ENCODE data around the gene PRG3.

The PRG3 gene

DNA sequence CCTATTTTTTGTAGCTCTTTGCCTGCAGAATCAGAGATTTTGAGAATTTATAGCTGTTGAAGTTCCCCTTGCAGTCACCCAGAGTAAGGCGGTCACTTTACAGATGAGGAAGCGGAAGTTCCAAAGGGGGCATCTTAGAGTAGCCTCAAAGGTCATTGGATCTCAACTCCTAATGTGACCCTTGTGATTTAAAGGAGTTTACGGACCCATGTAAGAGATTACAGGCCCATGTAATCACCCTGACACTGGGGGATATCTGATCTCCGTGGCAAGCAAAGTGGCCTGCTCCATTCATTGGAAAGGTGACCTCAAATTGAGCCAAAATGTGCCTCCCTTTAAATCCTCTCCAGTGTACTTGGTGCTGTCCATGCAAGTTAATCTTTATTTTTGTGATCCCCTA lies 27.1 kb downstream of the PRG3 start:
- Histone ChIP-seq H4K20me1 (ENCODE audit: low read depth, low read length) (no peaks in the 10 kb centered on the region), H3K36me3 (ENCODE audit: low read length) (no peaks in the 10 kb centered on the region), H3F3A (ENCODE audit: insufficient read depth) (no peaks in the 10 kb centered on the region), H3K27ac (ENCODE audit: low read depth, low read length) (no peak overlapping the region), H3K9me3 (ENCODE audit: insufficient read depth, low read length) (no peaks in the 10 kb centered on the region; the same call in 1 of the 2 replicates), H3K4me3 (ENCODE audit: insufficient read depth, low read length, poor library complexity, severe bottlenecking) (no peak overlapping the region), H3K27me3 (ENCODE audit: low read length) (no peaks in the 10 kb centered on the region), H2AFZ (ENCODE audit: low read depth, low read length, severe bottlenecking) (no peak overlapping the region), H3K4me2 (ENCODE audit: low read depth, low read length, poor library complexity, severe bottlenecking) (no peak overlapping the region), H3K9me2 (replicated peaks; ENCODE audit: insufficient read depth, low read length) (no peaks in the 10 kb centered on the region), H3K9ac (ENCODE audit: low read length) (no peak overlapping the region), H3K79me2 (ENCODE audit: insufficient read depth, low read length) (no peaks in the 10 kb centered on the region)
- TF ChIP-seq, protein P1, sequence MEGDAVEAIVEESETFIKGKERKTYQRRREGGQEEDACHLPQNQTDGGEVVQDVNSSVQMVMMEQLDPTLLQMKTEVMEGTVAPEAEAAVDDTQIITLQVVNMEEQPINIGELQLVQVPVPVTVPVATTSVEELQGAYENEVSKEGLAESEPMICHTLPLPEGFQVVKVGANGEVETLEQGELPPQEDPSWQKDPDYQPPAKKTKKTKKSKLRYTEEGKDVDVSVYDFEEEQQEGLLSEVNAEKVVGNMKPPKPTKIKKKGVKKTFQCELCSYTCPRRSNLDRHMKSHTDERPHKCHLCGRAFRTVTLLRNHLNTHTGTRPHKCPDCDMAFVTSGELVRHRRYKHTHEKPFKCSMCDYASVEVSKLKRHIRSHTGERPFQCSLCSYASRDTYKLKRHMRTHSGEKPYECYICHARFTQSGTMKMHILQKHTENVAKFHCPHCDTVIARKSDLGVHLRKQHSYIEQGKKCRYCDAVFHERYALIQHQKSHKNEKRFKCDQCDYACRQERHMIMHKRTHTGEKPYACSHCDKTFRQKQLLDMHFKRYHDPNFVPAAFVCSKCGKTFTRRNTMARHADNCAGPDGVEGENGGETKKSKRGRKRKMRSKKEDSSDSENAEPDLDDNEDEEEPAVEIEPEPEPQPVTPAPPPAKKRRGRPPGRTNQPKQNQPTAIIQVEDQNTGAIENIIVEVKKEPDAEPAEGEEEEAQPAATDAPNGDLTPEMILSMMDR (IDR thresholded peaks at IDR 0.05; ENCODE audit: insufficient read depth, low read length, poor library complexity, severe bottlenecking), result no peak
- no peak for TF ChIP-seq EZH2phosphoT487 (conservative IDR thresholded peaks at IDR 0.05; ENCODE audit: low read length)

DNA sequence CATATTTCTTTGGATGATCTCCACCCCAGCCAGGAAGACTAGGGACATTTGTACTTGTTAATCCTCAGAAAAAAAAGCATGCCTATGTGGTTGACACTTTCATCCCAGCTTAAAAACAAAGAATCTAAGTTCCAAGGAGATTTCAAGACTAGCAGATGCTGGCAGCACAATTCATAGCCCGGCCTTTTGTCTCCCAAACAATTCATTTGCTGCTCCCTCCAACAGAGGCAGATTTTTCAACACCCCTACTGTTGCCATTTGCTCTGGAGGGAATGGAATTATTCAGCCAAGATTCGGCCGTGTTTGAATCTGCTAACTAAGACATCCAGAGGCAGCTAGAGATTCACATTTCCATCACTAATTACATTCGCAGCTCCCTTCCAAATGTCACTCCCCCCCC lies 27.5 kb downstream of the PRG3 start:
- Histone ChIP-seq H3K9ac (ENCODE audit: low read length) (no peak overlapping the region), H3K79me2 (ENCODE audit: insufficient read depth, low read length) (no peaks in the 10 kb centered on the region), H3K4me2 (ENCODE audit: low read depth, low read length, poor library complexity, severe bottlenecking) (no peak overlapping the region), H3K9me2 (replicated peaks; ENCODE audit: insufficient read depth, low read length) (no peaks in the 10 kb centered on the region), H3K27ac (ENCODE audit: low read depth, low read length) (no peak overlapping the region), H3K27me3 (ENCODE audit: low read length) (no peaks in the 10 kb centered on the region), H3K4me3 (ENCODE audit: insufficient read depth, low read length, poor library complexity, severe bottlenecking) (no peak overlapping the region), H3K9me3 (ENCODE audit: insufficient read depth, low read length) (no peaks in the 10 kb centered on the region; the same call in 1 of the 2 replicates), H4K20me1 (ENCODE audit: low read depth, low read length) (no peaks in the 10 kb centered on the region), H3F3A (ENCODE audit: insufficient read depth) (no peaks in the 10 kb centered on the region), H3K36me3 (ENCODE audit: low read length) (no peaks in the 10 kb centered on the region), H2AFZ (ENCODE audit: low read depth, low read length, severe bottlenecking) (no peak overlapping the region)
- TF ChIP-seq, protein P1 (IDR thresholded peaks at IDR 0.05; ENCODE audit: insufficient read depth, low read length, poor library complexity, severe bottlenecking), result no peak
- TF ChIP-seq EZH2phosphoT487 (conservative IDR thresholded peaks at IDR 0.05; ENCODE audit: low read length), result no peak

DNA sequence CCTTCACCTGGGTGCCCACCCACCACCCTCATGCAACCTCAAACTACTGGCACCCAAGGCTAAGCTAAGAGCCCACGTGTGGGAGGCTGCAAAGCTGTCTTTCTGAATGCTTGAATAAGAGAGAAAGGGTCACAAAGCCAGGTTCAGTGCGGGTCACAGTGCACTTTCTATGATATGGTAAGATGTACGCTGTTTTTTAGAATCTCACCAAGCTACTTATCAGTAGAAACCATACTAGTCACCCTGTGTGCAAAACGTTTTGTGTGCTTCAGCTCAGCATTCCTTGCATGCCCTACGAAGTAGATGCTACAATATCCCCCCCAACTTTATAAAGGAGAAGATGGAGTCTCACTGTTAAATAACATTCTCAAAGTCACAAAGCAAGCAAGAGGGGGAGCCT lies 27.9 kb downstream of the PRG3 start:
- H4K20me1 ChIP-seq (ENCODE audit: low read depth, low read length), result no peaks in the 10 kb centered on the region
- H3K79me2 ChIP-seq (ENCODE audit: insufficient read depth, low read length), result no peaks in the 10 kb centered on the region
- no peak overlapping the region for H3K27ac ChIP-seq (ENCODE audit: low read depth, low read length)
- H3K9me3 ChIP-seq (ENCODE audit: insufficient read depth, low read length), result no peaks in the 10 kb centered on the region; the same call in 1 of the 2 replicates
- no peak overlapping the region for H3K4me2 ChIP-seq (ENCODE audit: low read depth, low read length, poor library complexity, severe bottlenecking)
- H3K36me3 ChIP-seq (ENCODE audit: low read length), result no peaks in the 10 kb centered on the region
- no peak overlapping the region for H3K9ac ChIP-seq (ENCODE audit: low read length)
- H3K4me3 ChIP-seq (ENCODE audit: insufficient read depth, low read length, poor library complexity, severe bottlenecking), result no peak overlapping the region
- H3K9me2 ChIP-seq (replicated peaks; ENCODE audit: insufficient read depth, low read length), result no peaks in the 10 kb centered on the region
- no peak for TF ChIP-seq EZH2phosphoT487 (conservative IDR thresholded peaks at IDR 0.05; ENCODE audit: low read length)
- TF ChIP-seq, protein P1 (IDR thresholded peaks at IDR 0.05; ENCODE audit: insufficient read depth, low read length, poor library complexity, severe bottlenecking), result no peak
- H2AFZ ChIP-seq (ENCODE audit: low read depth, low read length, severe bottlenecking), result no peak overlapping the region
- no peaks in the 10 kb centered on the region for H3F3A ChIP-seq (ENCODE audit: insufficient read depth)
- no peaks in the 10 kb centered on the region for H3K27me3 ChIP-seq (ENCODE audit: low read length)
